ENCODE measurements around the gene DYDC2.

DNA sequence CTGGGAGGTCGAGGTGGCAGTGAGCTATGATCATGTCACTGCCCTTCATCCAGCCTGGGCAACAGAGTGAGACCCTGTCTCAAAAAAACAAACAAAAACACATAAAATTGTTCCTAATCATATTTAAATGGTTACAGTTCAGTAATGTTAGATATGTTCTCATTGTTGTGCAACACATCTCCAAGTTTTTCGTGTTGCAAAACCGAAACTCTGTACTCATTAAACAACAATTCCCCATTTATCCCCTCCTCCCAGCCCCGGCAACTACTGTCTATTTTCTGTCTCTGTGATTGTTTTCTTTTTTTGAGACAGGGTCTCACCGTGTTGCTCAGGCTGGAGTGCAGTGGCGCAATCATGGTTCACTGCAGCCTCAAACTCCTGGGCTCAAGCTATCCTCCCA, 35.7 kb downstream of the DYDC2 start:
- TF ChIP-seq POLR2A (IDR thresholded peaks at IDR 0.05; ENCODE audit: low read depth, low read length), result no peak
- no peak for TF ChIP-seq TAF1 (IDR thresholded peaks at IDR 0.05; ENCODE audit: borderline replicate concordance, low read depth, low read length)
- TF ChIP-seq POLR2AphosphoS5 (IDR thresholded peaks at IDR 0.05; ENCODE audit: low read depth, low read length), result no peak

Measured in GM12892 (cell line).